AG08395 (cell line): ENCODE measurements around the gene RNF223.
"Not testable (repeated sequence)": the region's sequence is repeated elsewhere in the genome, so short reads cannot be mapped to it uniquely, and the experiment has no call there.

Source experiments
- DNase-seq: peaks from one replicate; pipeline ENCODE4 v3.0.0; 2012; ENCODE audit warnings: mixed read lengths, low spot score

RNF223 gene

DNA sequence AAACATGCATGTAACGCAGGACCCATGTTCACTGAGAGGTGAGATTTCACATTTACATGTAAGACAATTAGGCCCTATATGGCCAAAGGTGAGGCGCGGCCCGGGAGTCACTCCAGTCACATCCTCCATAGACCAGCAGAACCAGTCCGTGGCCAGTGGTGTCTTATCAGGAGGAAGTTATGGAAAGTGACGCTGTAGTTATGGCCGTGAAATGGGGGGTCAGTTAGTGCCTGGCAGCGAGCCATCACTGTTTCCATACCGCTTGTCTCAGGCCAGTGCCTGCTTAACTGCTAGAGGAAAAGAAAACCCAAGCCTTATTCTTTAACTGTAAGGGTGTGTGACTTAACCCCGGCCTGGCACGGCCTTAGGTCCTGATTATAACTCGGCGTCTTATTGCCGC is 35.6 kb upstream of the RNF223 start:
- DNase-seq, result no peak

GRCh38 chr1:1106510-1107221 is 32.6 kb upstream of the RNF223 start:
- DNase-seq, result no peak

GRCh38 chr1:1104152-1104551 is 30.0 kb upstream of the RNF223 start:
- not testable (repeated sequence) for DNase-seq

DNA sequence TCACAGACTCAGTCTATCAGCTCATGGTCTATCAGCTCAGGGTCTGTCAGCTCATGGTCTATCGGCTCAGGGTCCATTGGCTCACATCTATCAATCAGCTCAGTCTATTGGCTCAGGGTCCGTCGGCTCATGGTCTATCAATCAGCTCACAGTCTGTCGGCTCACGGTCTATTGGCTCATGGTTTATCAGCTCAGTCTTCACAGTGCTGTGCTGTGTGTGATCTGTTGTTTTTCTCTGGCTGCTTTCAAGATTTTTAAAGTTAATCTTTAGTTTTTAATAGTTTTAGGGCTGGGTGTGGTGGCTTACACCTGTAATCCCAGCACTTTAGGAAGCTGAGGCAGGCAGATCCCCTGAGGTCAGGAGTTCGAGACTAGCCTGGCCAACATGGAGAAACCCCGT is 27.4 kb upstream of the RNF223 start:
- no peak for DNase-seq

DNA sequence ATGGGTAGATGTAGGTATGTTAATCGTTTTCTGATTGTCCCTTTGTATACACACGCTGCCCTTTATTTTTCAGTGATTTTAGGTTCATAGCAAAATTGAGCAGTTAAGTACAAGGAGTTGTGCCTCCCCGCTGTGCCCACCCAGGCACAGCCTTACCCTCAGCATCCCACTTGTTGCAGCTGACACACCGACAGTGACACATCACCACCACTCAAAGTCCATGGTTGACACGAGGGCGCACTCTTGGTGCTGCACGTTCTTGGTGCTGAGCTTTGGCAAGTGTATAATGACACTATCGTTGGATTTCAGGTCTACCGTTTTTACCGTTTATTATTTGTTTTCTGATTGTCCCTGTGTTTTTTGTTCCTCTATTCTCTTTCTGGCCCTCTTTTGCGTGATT is 26.2 kb upstream of the RNF223 start:
- no peak for DNase-seq

- DNase-seq, result no peak
Measured at GRCh38 chr1:1099506-1100183, 25.5 kb upstream of the RNF223 start.

DNA sequence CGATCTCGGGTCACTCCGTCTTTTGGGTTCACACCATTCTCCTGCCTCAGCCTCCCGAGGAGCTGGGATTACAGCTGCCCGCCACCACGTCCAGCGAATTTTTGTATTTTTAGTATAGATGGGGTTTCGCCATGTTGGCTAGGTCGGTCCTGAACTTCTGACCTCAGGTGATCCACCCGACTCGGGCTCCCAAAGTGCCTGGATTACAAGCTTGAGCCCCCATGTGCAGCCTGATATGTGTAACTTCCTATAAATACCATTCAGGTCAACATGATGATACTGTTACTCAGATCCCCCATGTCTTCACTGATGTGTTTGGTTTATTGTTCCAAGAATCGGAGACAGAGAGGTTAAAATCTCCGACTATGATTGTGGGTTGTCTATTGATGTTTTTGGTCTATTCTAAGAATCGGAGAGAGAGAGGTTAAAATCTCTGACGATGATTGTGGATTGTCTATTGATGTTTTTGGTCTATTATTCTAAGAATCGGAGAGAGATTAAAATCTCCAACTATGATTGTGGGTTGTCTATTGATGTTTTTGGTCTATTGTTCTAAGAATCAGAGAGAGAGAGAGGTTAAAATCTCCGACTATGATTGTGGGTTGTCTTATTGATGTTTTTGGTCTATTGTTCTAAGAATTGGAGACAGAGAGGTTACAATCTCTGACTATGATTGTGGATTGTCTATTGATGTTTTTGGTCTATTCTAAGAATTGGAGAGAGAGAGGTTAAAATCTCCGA is 24.7 kb upstream of the RNF223 start:
- no peak for DNase-seq

DNA sequence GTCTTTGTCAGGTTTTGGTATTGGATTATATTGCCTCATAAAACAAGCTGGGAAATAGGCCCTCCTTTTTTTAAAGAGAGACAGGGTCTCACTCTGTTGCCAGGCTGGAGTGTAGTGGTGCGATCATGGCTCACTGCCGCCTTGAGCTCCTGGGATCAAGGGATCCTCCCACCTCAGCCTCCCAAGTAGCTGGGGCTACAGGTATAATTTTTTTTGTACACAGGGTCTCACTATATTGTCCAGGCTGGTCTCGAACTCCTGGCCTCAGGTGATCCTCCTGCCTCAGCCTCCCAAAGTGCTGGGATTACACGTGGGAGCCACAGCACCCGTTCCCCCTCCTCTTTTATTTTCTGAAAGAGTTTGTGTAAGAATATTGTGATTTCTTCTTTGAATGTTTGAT is 22.0 kb upstream of the RNF223 start:
- not testable (repeated sequence) for DNase-seq

- DNase-seq, result no peak
Measured at GRCh38 chr1:1094981-1095380, 20.9 kb upstream of the RNF223 start.

- DNase-seq, result no peak
Measured at GRCh38 chr1:1093610-1093943, 19.5 kb upstream of the RNF223 start.

DNA sequence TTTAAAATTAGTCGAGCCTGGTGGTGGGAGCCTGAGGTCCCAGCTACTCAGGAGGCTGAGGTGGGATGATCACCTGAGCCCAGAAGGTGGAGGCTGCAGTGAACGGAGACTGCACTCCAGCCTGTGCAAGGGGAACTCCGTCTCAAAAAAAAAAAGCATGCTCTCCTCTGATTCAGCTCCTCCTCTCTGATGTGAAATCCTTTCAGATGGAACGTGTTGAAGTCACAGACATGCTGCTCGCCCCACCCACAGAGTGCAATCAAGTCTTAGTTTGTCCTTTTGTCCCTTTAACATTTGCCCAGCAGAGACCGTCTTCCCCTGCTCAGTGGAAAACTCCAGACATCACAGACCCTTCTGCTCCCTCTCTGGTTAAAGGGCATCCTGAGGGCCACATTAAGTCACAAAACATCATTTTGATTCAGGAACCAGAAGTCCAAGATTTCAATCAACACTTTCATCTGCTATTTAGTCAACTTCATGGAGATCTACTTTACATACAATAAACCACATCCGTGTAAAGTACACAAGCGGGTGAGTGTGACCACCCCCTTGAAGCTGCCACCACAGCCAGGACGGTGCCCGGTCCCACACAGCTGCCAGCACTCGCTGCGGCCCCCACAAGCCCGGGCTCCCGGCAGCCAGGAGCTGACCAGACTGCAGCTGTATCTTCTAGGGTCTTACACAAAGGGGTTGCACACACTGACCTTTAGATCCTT is 18.9 kb upstream of the RNF223 start:
- no peak for DNase-seq

GRCh38 chr1:1092149-1092855 is 18.2 kb upstream of the RNF223 start:
- no peak for DNase-seq

GRCh38 chr1:1091344-1092148 is 17.4 kb upstream of the RNF223 start:
- DNase-seq, result no peak

DNA sequence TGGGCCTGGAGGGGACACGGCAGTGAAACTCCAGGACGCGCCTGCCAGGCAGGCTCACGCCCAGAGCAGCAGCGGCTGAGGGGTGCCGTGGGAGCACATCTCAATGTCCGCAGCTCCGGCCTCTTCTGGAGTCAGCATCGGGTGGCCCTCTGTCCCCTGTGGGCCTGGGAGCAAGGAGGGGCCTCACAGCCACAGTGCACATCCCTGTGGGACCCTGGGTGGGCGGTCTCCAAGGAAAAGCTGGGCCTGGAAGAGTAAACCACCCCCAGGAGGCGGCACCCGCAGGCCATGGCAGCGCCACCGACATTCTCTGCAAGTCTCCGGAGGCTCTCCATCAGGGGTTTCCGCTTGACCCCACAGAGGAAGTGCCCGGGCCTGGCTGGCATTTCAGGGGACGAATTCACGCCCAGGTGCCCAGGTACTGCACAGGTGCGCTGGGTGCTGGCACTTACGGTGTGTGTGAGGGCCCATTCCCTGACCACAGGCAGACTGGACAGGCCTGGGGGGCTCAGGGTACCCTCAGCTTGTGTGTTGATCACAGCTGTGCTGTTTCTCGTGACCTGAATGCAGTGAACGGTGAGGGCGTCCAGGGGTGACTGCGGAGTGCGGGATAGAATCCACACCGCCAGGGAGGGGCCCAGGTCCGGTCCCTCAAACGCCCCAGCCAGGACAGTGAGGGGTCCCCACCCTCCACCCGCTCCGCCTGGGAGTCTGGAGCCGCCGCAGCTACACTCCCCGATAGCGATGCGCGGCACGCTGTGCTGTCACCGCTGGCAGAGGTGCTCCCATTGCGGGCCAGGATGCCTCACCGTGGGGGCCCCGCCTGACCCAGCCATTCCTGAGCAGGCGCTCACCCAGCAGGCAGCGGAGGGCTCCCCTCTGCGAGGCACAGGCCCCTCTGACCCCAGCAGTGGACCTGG is 16.6 kb upstream of the RNF223 start:
- DNase-seq, result no peak

- no peak for DNase-seq
Measured at GRCh38 chr1:1089731-1090423, 15.8 kb upstream of the RNF223 start.

DNA sequence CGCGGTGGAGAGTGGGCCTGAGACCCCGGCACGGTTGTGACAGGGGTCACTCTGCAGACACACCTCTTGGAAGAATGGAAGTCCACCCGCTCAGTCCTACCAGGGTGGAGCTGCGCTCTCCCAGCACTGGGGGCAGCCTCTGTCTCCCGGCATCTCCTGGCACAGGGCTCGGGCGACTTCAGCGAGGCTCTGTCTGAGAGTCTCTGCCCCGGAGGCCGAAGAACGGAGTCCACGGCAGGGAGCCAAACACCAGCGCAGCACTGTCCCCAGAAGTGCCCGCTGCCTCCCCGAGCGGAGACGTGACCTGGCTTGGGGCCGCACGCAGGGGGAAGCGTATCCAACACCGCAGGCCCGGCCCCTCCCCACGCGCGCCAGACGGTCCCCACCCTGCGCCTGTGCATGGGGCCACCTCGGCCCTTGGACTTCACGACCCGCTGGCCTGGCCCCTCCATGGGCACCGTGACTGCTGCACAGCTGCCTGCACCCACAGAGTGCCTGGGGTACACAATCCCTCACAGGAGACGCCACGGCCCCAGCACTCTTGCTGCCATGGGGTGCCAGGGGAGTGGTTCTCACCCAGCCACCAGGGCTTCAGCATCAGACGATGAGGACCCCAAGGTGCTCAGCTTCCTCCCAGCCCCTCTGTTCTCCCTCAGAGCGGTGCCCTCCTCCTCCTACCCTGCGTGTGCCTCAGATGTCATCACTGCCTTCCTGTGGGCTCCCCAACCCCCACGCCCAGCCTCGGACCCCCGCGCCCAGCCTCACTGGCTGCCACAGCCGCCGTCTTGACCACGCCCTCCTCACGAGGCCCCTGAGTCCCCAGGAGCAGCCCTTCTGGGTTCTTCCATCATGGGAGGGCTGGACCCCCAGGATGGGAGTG is 14.9 kb upstream of the RNF223 start:
- DNase-seq, result no peak

DNA sequence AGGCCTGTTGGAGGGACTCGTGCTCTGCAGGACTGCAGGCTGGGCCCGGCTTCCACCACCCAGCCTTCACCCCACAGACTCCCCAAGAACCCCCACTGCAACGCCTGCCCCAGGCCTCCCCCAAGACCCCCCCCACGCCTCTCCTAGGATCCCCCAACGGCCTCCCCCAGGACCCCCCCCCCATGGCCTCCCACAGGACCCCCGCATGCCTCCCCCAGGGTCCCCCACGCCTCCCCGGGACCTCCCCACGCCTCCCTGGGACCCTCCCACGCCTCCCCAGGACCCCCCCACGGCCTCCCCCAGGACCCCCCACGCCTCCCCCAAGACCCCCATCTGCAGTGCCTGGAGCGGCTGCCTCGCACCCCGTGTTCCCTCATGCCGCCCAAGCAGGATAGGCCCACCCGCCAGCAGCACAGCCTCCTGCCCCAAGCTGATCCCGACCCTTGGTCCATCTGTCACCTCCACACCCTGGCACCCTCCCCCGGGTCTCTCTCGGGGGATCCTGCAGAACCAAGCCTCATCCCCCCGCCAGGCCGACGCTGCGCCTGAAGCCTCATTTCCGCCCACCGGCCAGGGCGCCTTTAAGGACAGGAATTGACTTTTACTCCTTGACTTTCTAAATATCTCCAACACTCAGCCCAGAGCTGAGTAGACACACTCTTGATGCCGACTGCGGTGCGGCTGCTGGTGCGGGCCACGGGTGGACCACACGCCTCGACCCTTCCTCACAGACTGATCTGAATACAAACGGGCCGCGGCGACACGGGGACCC is 14.1 kb upstream of the RNF223 start:
- DNase-seq, result no peak
